ENCODE measurements around the gene RAB1A. TPM values are rescaled to one million over a fixed set of nuclear protein-coding genes. Genes with fewer than 3 reads are reported as not detected.
A peak's percentile ranks its signal among the peaks of the same experiment; 100 is the strongest.

The RAB1A gene
- total and polyA plus RNA-seq, 10 of the 15 experiments (the other 5 are each of a cell fraction or from before 2014, with no cell fraction given) = 48.9 to 171 (median 83.4) TPM

- ChIA-PET RAD21 (ENCODE audit: unreplicated experiment) (no interaction called here), POLR2A (interaction anchor here (1.2 to 1.4 kb wide), 2 partner anchors 17 to 58 kb away, joined by 3 read pairs; partner anchors contain the start of genes CEP68 and RAB1A), CTCF (interaction anchor here (0.8 to 4.3 kb wide), 4 partner anchors 7 to 115 kb away, joined by 3 to 35 read pairs (median 4); no protein-coding TSS in a partner anchor), SMC1A (ENCODE audit: uncharacterized antibody, unreplicated experiment) (interaction anchor here (0.6 kb wide), 2 partner anchors 22 to 411 kb away, joined by 3 read pairs; no protein-coding TSS in a partner anchor)
- in situ Hi-C loops (cut with MboI) = loop anchor here (5.0 kb wide), 2 partner anchors 115 to 490 kb away; no protein-coding TSS in a partner anchor
- Histone ChIP-seq H3K36me3 (ENCODE audit: control insufficient read depth in 2 of 2, insufficient read depth in 2 of 2, low read length in 1 of 2) (peaks cover 10 to 24% of the 10 kb centered on the region in 2 experiments), H3K27me3 (replicated peaks in 1 of 2; ENCODE audit: control insufficient read depth in 2 of 2, insufficient read depth in 2 of 2, low read length in 1 of 2) (no peaks in the 10 kb centered on the region), H3K9me3 (replicated peaks; ENCODE audit: control insufficient read depth, insufficient read depth, low read length) (no peaks in the 10 kb centered on the region), H3K27ac (ENCODE audit: control insufficient read depth, insufficient read depth) (peak overlapping the region; percentile 18; the same call in 1 of the 2 replicates), H3K9ac (ENCODE audit: control insufficient read depth, insufficient read depth, low read length) (no peak overlapping the region), H3K4me2 (ENCODE audit: control insufficient read depth, insufficient read depth) (no peak overlapping the region; the same call in 1 of the 2 replicates), H3K4me3 (no peak overlapping the region), H3K79me2 (ENCODE audit: control insufficient read depth, insufficient read depth, low read length) (no peaks in the 10 kb centered on the region; the same call in 1 of the 2 replicates), H2AFZ (ENCODE audit: control insufficient read depth, low read depth, low read length) (no peak overlapping the region), H3K4me1 (ENCODE audit: control insufficient read depth, insufficient read depth, low read length) (peaks cover 10% of the 10 kb centered on the region), H4K20me1 (ENCODE audit: control insufficient read depth, insufficient read depth) (no peaks in the 10 kb centered on the region)
- no TSS peak for BruUV-seq (replicated peaks)
- DNase-seq (ENCODE audit: low read depth, low spot score) (no peak), ATAC-seq (peak; percentile 82), FAIRE-seq (no peak)
- intact Hi-C loops (cut with micrococcal nuclease; ENCODE audit: unreplicated experiment) = no loop called here
- TF ChIP-seq SPI1 (IDR thresholded peaks at IDR 0.05; ENCODE audit: borderline replicate concordance, insufficient read depth, low read depth, low read length) = peak; percentile 92
- TF ChIP-seq NFXL1 (IDR thresholded peaks at IDR 0.05; ENCODE audit: borderline replicate concordance) = no peak
- TF ChIP-seq SRF (IDR thresholded peaks at IDR 0.05; ENCODE audit: low read depth in 2 of 2, low read length in 2 of 2) = no peak
- no peak for TF ChIP-seq E2F4 (IDR thresholded peaks at IDR 0.05; ENCODE audit: low read depth, low read length)
- no peak for TF ChIP-seq STAT1 (conservative IDR thresholded peaks at IDR 0.05)
- 0 out of 2 replicates have a peak, but pooled peaks have one; percentile 23 for TF ChIP-seq POLR2AphosphoS2 (IDR thresholded peaks at IDR 0.05; ENCODE audit: low read depth, low read length)
- no peak for TF ChIP-seq CBFB (IDR thresholded peaks at IDR 0.05; ENCODE audit: low read depth)
- WGBS (ENCODE audit: insufficient coverage, insufficient replicate concordance, low lambda C conversion rate, missing lambda C conversion rate) = 58% methylated on average over 20 of the region's 20 CpGs
Measured at GRCh38 chr2:65072181-65072970, 57.5 kb downstream of the RAB1A start.

Data from GM12878 (cell line).